Neutrophil (primary cell): ENCODE data around the gene SLC7A8.

ENCODE experiments used
- H3K27ac ChIP-seq: fragments of 200-600 bp; sonication (generic); 2 replicates; pipeline ENCODE4 v1.5.1; 2016; ENCODE audit warnings: mild to moderate bottlenecking, moderate library complexity
- H3K27me3 ChIP-seq: fragments of 200-600 bp; sonication (generic); 2 replicates; pipeline ENCODE4 v1.6.0; 2016; ENCODE audit warnings: mild to moderate bottlenecking
- H3K36me3 ChIP-seq: fragments of 200-600 bp; sonication (generic); 2 replicates; pipeline ENCODE4 v1.5.1; 2017
- H3K4me1 ChIP-seq, 2 experiments: fragments of 200-600 bp in 1 of 2; sonication (generic) in 1 of 2; 1 replicate in 1 of 2; 2 replicates in 1 of 2; pipeline versions ENCODE4 v1.5.1 to v1.6.1; 2013 to 2016; ENCODE audit warnings: low read depth in 1 of 2, low read length in 1 of 2, mild to moderate bottlenecking in 1 of 2, moderate library complexity in 1 of 2; ENCODE audit not compliant: control insufficient read depth in 1 of 2, insufficient read depth in 1 of 2
- H3K4me3 ChIP-seq, 2 experiments: fragments of 200-600 bp in 1 of 2; sonication (generic) in 1 of 2; 1 replicate in 1 of 2; 2 replicates in 1 of 2; pipeline ENCODE4 v1.5.1; 2013 to 2016; ENCODE audit warnings: low read depth in 1 of 2, low read length in 1 of 2, mild to moderate bottlenecking in 1 of 2, moderate library complexity in 1 of 2
- H3K9me3 ChIP-seq: fragments of 200-600 bp; sonication (generic); 2 replicates; pipeline ENCODE4 v1.5.1; 2016
- TF ChIP-seq, protein P1 (sequence below): fragments of 200-600 bp; sonication (generic); IDR thresholded peaks from 2 replicates; pipeline ENCODE4 v1.5.1; 2016; ENCODE audit warnings: antibody characterized with exemption

Gene SLC7A8

DNA sequence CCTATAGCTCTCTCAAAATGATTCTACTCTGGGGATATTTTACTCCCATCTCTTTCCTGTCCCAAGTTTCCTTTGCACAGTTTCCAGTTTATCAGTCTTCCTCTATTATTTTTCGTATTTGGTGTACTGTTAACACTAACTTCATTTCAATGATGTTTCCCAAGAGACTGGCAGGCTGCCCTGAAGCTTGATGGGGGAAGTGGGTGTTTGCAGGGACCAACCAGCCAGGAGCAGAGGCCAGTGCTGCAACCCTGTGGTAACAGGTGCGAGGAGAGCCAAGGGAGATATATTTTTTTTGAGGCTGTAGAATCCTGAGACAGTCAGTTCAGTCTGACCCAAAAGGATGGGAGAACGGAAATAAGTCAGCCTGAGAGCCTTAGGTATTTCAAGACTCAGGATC lies 52.6 kb downstream of the SLC7A8 start:
- Histone ChIP-seq H3K27ac (peak overlapping the region; percentile 58), H3K9me3 (no peaks in the 10 kb centered on the region), H3K36me3 (no peaks in the 10 kb centered on the region), H3K4me3 (no peak overlapping the region), H3K27me3 (no peaks in the 10 kb centered on the region), H3K4me1 (peaks cover 44 to 45% of the 10 kb centered on the region in 2 experiments)
- TF ChIP-seq, protein P1, sequence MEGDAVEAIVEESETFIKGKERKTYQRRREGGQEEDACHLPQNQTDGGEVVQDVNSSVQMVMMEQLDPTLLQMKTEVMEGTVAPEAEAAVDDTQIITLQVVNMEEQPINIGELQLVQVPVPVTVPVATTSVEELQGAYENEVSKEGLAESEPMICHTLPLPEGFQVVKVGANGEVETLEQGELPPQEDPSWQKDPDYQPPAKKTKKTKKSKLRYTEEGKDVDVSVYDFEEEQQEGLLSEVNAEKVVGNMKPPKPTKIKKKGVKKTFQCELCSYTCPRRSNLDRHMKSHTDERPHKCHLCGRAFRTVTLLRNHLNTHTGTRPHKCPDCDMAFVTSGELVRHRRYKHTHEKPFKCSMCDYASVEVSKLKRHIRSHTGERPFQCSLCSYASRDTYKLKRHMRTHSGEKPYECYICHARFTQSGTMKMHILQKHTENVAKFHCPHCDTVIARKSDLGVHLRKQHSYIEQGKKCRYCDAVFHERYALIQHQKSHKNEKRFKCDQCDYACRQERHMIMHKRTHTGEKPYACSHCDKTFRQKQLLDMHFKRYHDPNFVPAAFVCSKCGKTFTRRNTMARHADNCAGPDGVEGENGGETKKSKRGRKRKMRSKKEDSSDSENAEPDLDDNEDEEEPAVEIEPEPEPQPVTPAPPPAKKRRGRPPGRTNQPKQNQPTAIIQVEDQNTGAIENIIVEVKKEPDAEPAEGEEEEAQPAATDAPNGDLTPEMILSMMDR = no peak

DNA sequence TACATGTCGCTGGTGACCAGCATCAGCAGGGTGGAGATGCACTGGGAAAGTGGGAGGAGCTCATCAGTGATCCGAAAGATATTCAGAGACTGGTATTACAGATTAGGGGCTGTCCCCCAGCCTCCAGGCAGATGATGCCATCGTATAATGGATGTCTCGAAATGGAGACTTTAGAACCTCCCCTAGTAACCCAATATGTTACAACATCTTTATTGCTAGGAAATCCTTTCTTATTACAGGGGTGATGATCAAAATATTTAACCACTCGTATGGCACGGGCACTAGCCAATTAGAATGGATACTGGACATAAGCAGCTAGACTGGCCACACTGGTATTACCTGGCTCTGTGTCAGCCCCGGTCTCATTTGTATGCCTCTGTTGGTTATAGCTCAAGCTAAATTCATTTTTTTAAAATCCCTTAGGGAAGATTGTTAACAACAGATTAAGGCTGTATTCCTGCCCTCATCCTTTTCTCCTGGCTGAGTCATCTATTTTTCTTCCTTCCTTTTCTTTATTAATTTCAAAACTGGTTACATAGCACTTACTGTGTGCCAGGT lies 53.6 kb downstream of the SLC7A8 start:
- H3K27ac ChIP-seq = peak overlapping the region; percentile 50
- H3K4me1 ChIP-seq = peaks cover 47 to 49% of the 10 kb centered on the region in 2 experiments
- no peak overlapping the region for H3K4me3 ChIP-seq
- H3K36me3 ChIP-seq = no peaks in the 10 kb centered on the region
- H3K9me3 ChIP-seq = no peaks in the 10 kb centered on the region
- no peaks in the 10 kb centered on the region for H3K27me3 ChIP-seq
- TF ChIP-seq, protein P1 = no peak

GRCh38 chr14:23128969-23129758 lies 54.3 kb downstream of the SLC7A8 start:
- Histone ChIP-seq H3K4me3 (no peak overlapping the region), H3K27me3 (no peaks in the 10 kb centered on the region), H3K9me3 (no peaks in the 10 kb centered on the region), H3K27ac (peak overlapping the region; percentile 50), H3K36me3 (no peaks in the 10 kb centered on the region), H3K4me1 (peaks cover 47 to 49% of the 10 kb centered on the region in 2 experiments)
- TF ChIP-seq, protein P1 = no peak

GRCh38 chr14:23127861-23128260 lies 55.6 kb downstream of the SLC7A8 start:
- H3K36me3 ChIP-seq = no peaks in the 10 kb centered on the region
- no peaks in the 10 kb centered on the region for H3K9me3 ChIP-seq
- H3K4me3 ChIP-seq = no peak overlapping the region
- H3K27ac ChIP-seq = no peak overlapping the region
- TF ChIP-seq, protein P1 = no peak
- peaks cover 47 to 49% of the 10 kb centered on the region in 2 experiments for H3K4me1 ChIP-seq
- H3K27me3 ChIP-seq = no peaks in the 10 kb centered on the region

- H3K4me1 ChIP-seq = peaks cover 47 to 49% of the 10 kb centered on the region in 2 experiments
- no peaks in the 10 kb centered on the region for H3K36me3 ChIP-seq
- no peak overlapping the region for H3K4me3 ChIP-seq
- H3K27ac ChIP-seq = no peak overlapping the region
- H3K9me3 ChIP-seq = no peaks in the 10 kb centered on the region
- H3K27me3 ChIP-seq = no peaks in the 10 kb centered on the region
- TF ChIP-seq, protein P1 = no peak
Observed at GRCh38 chr14:23126548-23127278, 56.7 kb downstream of the SLC7A8 start.
